ENCODE results near the gene FBL. TPM values are rescaled to one million over a fixed set of nuclear protein-coding genes. Genes with fewer than 3 reads are reported as not detected.

Gene FBL
- total and polyA plus RNA-seq, 2 experiments from 2014 or later: 124 to 140 TPM

GRCh38 chr19:39807846-39808364, 38.3 kb downstream of the FBL start:
- no peak overlapping the region for H3K27ac ChIP-seq
- no peaks in the 10 kb centered on the region for H3K4me1 ChIP-seq (ENCODE audit: low read depth)
- no peak overlapping the region for H3K4me3 ChIP-seq
- no peak for DNase-seq (ENCODE audit: low read depth in 1 of 2, low spot score in 1 of 2)
- H3K27me3 ChIP-seq: no peaks in the 10 kb centered on the region
- H3K9me3 ChIP-seq (ENCODE audit: low read depth): no peaks in the 10 kb centered on the region
- no peak for TF ChIP-seq CTCF (IDR thresholded peaks at IDR 0.05; ENCODE audit: low read depth, low read length)
- no peaks in the 10 kb centered on the region for H3K36me3 ChIP-seq

GRCh38 chr19:39805104-39805503, 41.1 kb downstream of the FBL start:
- Histone ChIP-seq H3K4me3 (no peak overlapping the region), H3K4me1 (ENCODE audit: low read depth) (no peaks in the 10 kb centered on the region), H3K27ac (no peak overlapping the region), H3K27me3 (no peaks in the 10 kb centered on the region), H3K36me3 (no peaks in the 10 kb centered on the region), H3K9me3 (ENCODE audit: low read depth) (no peaks in the 10 kb centered on the region)
- DNase-seq (ENCODE audit: low read depth in 1 of 2, low spot score in 1 of 2): no peak
- no peak for TF ChIP-seq CTCF (IDR thresholded peaks at IDR 0.05; ENCODE audit: low read depth, low read length)

GRCh38 chr19:39802958-39803357, 43.2 kb downstream of the FBL start:
- no peak overlapping the region for H3K27ac ChIP-seq
- H3K27me3 ChIP-seq: no peaks in the 10 kb centered on the region
- H3K4me3 ChIP-seq: no peak overlapping the region
- TF ChIP-seq CTCF (IDR thresholded peaks at IDR 0.05; ENCODE audit: low read depth, low read length): no peak
- no peak for DNase-seq (ENCODE audit: low read depth in 1 of 2, low spot score in 1 of 2)
- H3K4me1 ChIP-seq (ENCODE audit: low read depth): no peaks in the 10 kb centered on the region
- H3K36me3 ChIP-seq: no peaks in the 10 kb centered on the region
- H3K9me3 ChIP-seq (ENCODE audit: low read depth): no peaks in the 10 kb centered on the region

- no peaks in the 10 kb centered on the region for H3K4me1 ChIP-seq (ENCODE audit: low read depth)
- TF ChIP-seq CTCF (IDR thresholded peaks at IDR 0.05; ENCODE audit: low read depth, low read length): no peak
- H3K36me3 ChIP-seq: no peaks in the 10 kb centered on the region
- H3K27me3 ChIP-seq: no peaks in the 10 kb centered on the region
- no peak overlapping the region for H3K27ac ChIP-seq
- no peaks in the 10 kb centered on the region for H3K9me3 ChIP-seq (ENCODE audit: low read depth)
- no peak overlapping the region for H3K4me3 ChIP-seq
- no peak for DNase-seq (ENCODE audit: low read depth in 1 of 2, low spot score in 1 of 2)
These were observed 49.1 kb downstream of the FBL start for GRCh38 chr19:39797083-39797482.

- no peak for DNase-seq (ENCODE audit: low read depth in 1 of 2, low spot score in 1 of 2)
These were observed 50.1 kb downstream of the FBL start for GRCh38 chr19:39796000-39796498.

More at GRCh38 chr19:39796000-39796498, 50.1 kb downstream of the FBL start:
- no peaks in the 10 kb centered on the region for H3K9me3 ChIP-seq (ENCODE audit: low read depth)
- no peaks in the 10 kb centered on the region for H3K36me3 ChIP-seq
- no peak overlapping the region for H3K4me3 ChIP-seq
- H3K27ac ChIP-seq: no peak overlapping the region
- no peaks in the 10 kb centered on the region for H3K27me3 ChIP-seq
- no peak for TF ChIP-seq CTCF (IDR thresholded peaks at IDR 0.05; ENCODE audit: low read depth, low read length)
- H3K4me1 ChIP-seq (ENCODE audit: low read depth): no peaks in the 10 kb centered on the region

Data from cardiac muscle cell (in vitro differentiated cells and primary cell).